A172 (cell line): ENCODE data around the gene SORCS2. TPM values are rescaled to one million over a fixed set of nuclear protein-coding genes. Genes with fewer than 3 reads are reported as not detected.
"Not testable (repeated sequence)": the region's sequence is repeated elsewhere in the genome, so short reads cannot be mapped to it uniquely, and the experiment has no call there.

Experiments
- DNase-seq: peaks from one replicate; pipeline ENCODE4 v3.0.0-alpha.2; 2015; ENCODE audit warnings: low spot score
- total RNA-seq: library from RNA; depleted of rRNA; stranded (reverse); fragments of >200 nt; shearing (Covaris generic); gene quantifications from 2 replicates; pipeline ENCODE4 v1.2.3, GENCODE V29; 2014

SORCS2 gene
- total RNA-seq, 1 experiment from 2014 or later = 0.78 TPM

- no peak for DNase-seq
These were observed 31.9 kb upstream of the SORCS2 start for GRCh38 chr4:7160439-7160838.

- no peak for DNase-seq
These were observed 31.3 kb upstream of the SORCS2 start for GRCh38 chr4:7160951-7161440.

DNA sequence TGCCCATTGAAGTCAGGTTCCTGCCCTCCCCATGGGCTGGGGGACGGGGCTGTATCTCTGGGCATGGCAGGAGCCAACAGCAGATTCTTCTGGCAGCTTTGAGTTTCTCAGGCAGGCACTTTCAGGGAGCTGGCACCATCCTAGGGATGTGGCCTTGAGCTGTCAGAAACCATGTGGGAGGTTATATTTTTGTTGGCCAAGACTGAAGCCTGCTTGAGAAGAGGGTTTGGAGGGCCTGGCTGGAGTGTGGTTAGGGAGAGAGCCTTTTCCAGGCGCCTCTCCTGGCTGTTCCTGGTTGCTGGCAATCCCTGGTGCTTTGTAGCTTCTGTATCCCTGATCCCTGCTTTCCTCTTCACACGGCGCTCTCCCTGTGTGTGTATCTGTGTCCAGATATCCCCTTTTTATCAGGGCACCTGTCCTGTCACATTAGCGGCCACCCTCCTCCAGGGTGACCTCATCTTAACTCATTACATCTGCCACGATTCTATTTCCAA is 30.6 kb upstream of the SORCS2 start:
- no peak for DNase-seq

DNA sequence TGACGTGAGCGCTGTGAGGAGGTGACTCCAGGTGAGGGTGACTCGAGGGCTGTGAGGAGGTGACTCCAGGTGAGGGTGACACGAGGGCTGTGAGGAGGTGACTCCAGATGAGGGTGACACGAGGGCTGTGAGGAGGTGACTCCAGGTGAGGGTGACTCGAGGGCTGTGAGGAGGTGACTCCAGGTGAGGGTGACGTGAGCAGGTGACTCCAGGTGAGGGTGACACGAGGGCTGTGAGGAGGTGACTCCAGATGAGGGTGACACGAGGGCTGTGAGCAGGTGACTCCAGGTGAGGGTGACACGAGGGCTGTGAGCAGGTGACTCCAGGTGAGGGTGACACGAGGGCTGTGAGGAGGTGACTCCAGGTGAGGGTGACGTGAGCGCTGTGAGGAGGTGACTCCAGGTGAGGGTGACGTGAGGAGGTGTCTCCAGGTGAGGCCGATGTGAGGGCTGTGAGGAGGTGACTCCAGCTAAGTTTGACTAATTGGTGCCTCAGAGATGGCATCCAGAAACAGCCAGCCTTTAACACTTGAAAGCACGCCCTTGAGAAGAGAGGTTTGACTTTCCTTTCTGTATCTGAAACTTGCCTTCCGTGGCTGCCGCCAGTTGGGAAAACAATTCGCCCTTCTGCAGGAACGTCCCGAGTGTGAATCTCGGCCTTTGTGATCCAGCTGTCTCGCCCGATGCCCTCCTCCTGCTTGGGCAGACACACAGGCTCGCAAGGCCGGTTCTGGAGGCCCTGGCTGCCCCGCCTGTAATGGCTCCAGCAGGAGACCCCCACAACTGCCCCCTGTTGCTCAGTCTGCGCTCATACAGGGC is 27.1 kb upstream of the SORCS2 start:
- DNase-seq = not testable (repeated sequence)

DNA sequence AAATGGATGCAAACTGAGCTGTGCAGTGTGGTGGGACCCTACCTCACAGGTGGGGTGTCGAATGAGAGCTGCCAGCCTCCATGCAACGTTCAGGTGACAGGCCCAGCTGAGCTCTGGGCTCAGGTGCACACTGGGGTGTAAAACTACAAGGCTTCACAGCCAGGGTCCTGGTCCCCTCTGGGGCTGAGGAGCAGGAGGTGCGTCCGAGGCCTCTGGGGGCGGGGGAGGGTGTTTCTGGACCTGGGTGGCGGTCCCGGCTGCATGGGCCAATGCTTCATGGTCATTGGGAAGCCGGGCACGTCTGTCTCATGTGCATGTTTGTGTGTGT is 26.5 kb upstream of the SORCS2 start:
- DNase-seq = no peak

DNA sequence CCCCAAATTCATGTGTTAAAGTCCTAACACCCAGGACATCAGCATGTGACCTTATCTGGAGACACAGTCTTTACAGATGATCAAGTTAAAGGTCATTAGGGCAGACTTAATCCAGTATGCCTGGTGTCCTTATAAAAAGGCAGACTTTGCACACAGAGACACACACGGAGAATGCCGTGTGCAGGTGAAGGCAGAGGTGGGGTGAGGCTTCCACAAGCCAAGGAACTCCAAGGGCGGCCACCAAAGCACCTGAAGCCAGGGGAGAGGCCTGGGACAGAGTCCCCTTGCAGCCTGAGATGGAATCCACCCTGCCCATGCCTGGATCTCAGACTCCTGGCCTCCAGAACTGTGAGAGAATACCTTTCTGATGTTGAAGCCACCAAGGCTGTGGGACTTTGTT is 26.1 kb upstream of the SORCS2 start:
- no peak for DNase-seq

- no peak for DNase-seq
These were observed 25.2 kb upstream of the SORCS2 start for GRCh38 chr4:7166981-7167700.

DNA sequence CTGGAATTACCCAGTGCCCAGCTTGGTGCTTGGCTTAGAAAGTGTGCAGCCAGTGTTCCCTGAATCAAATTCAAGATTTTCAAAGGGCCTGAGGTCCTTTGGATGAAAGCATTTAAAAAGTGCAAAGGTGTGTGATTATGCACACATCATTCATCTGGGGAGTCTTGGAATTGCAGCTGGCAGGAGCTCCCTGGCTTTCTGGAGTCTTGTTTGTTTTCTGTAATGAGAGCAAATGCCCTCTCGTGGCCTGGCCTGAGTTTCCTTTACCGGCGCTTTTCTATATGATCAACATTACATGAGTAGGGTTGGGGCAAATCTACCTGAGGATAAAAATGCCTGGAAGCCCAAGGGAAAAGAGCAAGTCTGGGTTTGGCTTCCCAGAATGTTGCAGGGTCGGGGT is 24.6 kb upstream of the SORCS2 start:
- DNase-seq = no peak

GRCh38 chr4:7168106-7168505 is 24.2 kb upstream of the SORCS2 start:
- DNase-seq = no peak

- DNase-seq = no peak
These were observed 23.2 kb upstream of the SORCS2 start for GRCh38 chr4:7169134-7169533.

GRCh38 chr4:7170012-7170411 is 22.3 kb upstream of the SORCS2 start:
- no peak for DNase-seq

DNA sequence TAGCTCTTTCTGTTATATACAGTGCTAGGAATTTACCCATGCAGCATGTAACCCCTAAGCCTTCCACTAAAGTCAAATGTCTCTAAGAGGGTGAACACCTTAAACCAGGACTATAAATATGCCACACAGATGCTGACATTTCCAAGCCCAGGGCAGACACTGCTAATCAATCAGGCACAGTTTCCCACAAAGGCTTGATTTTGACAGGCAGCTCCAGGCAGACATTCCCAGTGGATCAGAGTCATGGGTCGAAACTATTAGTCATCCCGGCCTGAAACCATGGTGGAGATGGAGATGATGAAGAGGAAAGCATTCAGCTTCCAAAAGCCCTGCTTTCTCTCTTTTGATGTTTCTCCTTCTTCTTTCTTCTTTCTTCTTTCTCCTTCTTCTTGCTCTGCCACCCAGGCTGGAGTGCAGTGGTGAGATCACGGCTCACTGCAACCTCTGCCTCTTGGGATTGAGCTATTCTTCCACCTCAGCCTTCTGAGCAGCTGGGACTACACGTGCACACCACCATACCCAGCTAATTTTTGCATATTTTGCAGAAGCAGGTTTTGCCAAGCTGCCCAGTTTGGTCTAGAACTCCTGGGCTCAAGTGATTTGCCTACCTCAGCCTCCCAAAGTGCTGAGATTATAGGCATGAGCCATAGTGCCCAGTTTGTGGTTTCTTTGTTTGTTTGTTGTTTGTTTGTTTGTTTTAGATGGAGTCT is 21.0 kb upstream of the SORCS2 start:
- DNase-seq = no peak

GRCh38 chr4:7172508-7172907 is 19.8 kb upstream of the SORCS2 start:
- no peak for DNase-seq

DNA sequence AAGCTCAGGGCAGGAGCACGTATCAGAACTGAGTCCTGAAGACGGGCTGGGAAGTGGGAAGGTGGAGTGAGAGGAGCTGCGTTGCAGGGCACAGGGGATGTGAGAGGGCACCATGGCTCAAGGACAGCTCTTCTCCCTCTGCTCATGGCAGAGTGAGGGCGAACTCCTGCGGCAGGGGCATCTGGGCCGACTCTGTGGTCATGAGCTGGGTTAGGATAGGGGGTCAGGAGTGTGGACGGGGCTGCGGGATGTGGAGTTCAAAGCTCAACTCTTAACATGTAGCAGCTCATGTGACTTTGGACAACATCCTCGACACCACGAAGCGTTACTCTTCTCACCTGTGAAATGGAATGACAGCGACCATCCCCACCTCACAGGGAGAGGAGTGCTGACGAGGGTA is 19.4 kb upstream of the SORCS2 start:
- DNase-seq = no peak

DNA sequence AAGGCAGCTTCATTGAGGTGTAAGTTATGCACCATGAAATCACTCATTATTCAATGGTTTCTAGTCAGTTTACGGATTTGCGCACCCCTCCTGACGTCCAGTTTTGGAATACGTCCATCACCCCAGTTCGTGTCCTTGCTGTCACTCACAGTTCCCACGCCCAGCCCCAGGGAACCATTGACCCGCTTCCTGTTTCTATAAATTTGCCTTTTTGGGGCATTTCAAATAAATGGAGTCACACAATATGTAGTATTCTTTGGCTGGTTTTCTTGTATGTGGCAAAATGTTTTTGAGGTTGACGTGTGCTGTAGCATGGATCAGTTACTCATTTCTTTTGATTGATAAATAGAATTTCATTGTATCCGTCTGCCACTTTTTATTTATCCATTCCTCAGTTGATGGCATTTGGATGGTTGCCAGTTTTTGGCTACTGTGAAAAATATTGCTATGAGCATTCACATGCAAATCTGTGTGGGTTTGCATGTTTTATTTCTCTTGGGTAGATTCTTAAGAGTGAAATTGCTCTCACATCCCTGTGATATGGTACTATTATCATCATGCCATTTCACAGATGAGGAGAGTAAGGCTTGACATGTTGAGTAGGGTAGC is 18.4 kb upstream of the SORCS2 start:
- DNase-seq = no peak

DNA sequence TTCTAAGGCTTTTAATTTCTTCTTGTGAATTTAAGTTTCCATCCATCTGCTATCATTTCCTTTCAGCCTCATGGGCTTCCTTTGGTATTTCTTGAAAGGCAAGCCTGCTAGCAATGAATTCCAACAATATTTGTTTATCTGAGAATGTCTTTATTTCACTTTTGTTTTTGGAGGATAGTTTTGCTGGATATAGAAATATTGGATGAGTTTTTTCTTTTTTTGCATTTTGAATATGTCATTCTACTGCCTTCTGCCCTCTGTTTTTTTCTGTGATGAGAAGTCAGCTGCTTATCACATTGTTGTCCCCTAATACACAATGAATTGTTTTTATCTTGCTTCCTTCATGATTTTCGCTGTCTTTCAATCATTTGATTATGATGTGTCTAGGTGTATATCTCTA is 13.2 kb upstream of the SORCS2 start:
- no peak for DNase-seq

GRCh38 chr4:7180938-7181337 is 11.4 kb upstream of the SORCS2 start:
- no peak for DNase-seq

DNA sequence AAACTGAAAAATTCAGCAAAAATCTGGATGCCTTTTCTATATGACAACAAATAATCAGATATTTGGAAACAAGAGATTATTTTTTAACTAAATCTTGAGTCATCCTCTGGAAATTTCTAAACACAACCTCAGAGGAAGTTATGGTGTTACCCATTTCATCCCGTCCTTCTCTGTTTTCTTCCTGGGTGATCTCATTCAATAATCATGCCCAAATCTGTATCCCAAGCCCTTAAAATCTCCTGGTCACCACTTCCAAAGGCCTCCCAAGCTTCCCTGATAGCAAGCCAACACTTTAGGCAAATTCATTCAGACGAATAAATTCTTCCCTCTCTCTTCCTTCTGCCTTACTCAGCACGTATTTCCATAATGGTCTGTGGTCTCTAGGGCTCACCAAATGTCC is 9.7 kb upstream of the SORCS2 start:
- no peak for DNase-seq

- no peak for DNase-seq
These were observed 9.2 kb upstream of the SORCS2 start for GRCh38 chr4:7183161-7183560.

- no peak for DNase-seq
These were observed 8.4 kb upstream of the SORCS2 start for GRCh38 chr4:7183780-7184460.

GRCh38 chr4:7185487-7186030 is 6.8 kb upstream of the SORCS2 start:
- no peak for DNase-seq
